Hippocampal formation (tissue), 2 donors: Measurements from ENCODE around the gene TRIM63.

ENCODE experiments used
- DNase-seq, 2 donors: peaks; one replicate each; lab custom pipeline; 2025; lab: John Stamatoyannopoulos, UW

The TRIM63 gene

DNA sequence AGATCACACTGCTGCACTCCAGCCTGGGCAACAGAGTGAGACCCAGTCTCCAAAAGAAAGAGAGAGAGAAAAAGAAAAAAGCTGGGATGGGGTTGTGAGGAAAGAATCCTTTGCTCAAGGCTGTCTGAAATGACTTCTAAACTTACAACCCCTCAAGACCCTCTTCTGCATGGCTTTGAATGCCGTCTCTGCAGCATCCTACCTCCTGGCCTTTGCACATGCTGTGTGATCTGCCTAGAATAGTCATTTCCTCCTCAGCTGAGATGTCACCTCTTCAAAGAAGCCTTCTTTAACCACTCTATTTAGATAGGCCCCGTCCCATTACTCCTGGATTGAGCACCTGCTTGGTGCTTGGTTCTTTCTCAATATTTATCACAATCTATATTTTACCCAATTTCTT lies 17.4 kb upstream of the TRIM63 start:
- no peak for DNase-seq

GRCh38 chr1:26084091-26084561 lies 16.7 kb upstream of the TRIM63 start:
- no peak for DNase-seq

DNA sequence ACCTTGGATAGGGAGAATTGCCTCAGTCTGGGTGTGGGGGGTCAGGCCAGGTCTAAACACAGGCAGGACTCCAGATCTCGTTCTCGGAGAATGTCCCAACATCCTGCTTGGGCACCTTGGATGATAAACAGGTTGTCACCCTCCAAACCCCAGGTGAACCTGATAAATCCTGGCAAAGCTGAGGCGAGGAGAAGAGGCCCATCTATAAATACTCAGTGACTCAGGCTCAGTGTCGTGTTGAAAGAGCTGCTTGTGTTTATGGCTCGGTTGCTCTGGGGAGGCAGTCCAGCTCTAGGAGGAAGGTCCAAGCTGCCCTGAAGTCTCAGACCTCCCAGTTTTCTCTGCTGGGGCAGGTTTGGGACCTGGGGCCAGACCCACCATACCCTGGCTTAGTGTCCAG lies 15.8 kb upstream of the TRIM63 start:
- DNase-seq = no peak

DNA sequence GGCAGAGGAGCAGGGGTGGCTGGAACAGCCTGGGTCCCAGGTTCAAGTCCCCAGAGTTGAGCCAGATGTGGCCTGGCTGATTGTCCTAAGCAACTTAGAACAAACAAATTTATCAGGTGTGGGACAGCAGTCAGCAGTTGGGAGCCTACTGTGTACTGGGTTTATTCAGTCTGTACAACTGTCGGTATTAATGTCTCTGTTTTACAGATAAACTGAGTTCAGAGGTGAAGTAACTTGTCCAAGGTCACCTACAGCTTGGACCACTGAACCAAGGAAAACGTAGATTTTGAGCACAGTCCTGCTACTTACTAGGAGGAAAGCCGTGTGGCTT lies 14.6 kb upstream of the TRIM63 start:
- no peak for DNase-seq

DNA sequence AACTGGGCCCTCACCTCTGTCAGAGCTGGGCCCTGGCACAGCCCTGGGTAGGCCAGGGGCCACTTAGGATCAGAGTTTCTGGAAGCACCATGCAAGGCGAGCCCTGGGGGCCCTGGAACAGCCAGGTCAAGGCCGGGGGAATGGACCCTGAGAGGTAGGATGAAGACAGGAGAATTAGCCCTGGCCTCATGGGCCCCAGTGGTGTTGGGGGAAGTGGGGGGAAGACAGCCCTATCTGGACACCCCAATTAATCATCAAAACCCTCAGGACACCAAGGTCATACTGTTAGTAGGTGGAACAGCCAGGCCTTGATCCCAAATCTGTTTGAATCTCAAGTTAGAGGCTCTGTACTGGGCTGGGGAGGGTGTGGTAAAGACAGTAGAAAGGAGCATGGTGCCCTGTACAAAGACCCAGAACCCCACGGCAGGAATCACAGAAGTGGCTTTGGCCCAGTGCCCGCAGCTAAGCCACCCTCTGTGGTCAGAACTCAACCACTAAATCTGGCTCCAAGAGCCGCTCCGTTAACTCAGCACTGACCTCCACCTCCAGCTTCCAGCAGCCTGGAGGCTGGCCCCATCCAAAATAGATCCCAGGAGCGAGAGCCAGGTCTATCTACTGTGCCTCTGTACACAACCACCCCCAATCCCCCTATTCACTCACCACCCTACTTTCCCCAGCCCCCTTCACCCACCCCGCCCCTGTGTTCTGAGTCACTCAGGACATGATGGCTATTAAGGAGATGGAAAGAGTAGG lies 14.0 kb upstream of the TRIM63 start:
- no peak for DNase-seq

GRCh38 chr1:26079960-26080814 lies 12.8 kb upstream of the TRIM63 start:
- no peak for DNase-seq

DNA sequence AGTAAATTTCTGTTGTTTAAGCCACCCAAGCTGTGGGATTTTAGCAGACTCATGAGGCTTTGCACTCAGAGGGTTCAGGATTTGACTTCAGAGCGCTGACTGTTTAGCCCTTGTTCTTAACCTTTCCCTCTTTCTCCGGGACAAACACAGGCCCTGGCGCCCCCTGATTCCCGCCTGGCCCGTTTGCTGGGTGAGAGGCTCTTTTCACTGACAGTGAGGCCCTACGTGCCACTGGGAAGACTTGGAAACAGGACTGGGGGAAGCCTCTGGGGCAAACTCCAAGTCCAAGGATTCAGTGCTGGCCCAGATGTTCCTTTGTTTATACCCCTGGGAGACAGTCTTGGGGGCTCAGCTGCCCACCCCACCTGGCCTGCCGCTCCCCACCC lies 11.7 kb upstream of the TRIM63 start:
- DNase-seq = no peak

DNA sequence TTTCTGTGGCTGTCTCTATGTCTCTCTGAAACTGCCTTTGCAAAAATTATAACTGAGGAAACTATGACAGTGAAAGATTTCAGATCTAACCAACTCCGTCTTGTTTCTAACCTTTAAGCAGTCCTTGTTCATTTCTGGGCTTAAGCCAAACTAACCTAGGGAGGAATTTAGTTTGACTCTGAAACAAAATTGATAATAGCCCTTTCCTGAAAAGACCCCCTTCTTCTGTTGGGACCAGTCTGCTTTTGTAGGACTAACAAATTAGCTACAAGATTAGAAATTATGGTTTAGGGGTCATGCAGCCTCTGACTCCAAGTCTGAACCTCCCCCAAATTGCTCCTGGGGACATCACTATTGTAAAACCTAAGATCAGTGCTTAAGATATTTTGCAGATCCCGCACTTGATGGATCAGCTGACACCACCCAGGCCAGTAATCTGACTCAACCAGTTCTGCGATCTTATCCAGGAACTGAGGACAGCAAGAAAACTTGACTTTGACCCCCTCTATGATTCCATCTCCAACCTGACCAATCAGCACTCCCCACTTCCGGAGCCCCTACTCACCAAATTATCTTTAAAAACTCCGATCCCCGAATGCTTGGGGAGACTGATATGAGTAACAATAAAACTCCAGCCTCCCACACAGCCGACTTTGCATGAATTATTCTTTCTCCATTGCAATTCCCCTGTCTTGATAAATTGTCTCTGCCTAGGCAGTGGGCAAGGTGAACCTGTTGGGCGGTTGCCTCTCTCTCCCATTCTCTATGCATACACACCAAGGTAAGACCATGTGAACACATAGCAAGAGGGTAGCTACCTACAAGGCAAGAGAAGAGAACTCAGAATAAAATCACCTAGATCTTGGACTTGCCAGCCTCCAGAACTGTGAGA lies 11.1 kb upstream of the TRIM63 start:
- no peak for DNase-seq

DNA sequence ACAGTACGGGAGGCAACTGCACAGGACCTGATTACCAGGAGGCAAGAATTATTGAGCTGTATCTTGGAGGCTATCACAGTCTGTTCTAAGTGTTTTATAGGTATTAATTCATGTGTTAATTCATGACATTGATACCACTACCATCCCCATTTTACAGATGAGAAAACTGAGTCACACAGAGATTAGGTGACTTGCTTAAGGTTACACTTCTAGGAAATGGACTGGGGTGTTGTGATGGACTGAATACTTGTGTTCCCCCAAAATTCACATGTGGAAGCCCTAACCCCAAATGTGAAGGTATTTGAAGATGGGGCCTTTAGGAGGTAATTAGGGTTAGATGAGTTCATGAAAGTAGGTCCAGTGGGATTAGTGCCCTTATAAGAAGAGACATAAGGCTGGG lies 10.1 kb upstream of the TRIM63 start:
- no peak for DNase-seq

GRCh38 chr1:26075421-26076144 lies 8.2 kb upstream of the TRIM63 start:
- no peak for DNase-seq

DNA sequence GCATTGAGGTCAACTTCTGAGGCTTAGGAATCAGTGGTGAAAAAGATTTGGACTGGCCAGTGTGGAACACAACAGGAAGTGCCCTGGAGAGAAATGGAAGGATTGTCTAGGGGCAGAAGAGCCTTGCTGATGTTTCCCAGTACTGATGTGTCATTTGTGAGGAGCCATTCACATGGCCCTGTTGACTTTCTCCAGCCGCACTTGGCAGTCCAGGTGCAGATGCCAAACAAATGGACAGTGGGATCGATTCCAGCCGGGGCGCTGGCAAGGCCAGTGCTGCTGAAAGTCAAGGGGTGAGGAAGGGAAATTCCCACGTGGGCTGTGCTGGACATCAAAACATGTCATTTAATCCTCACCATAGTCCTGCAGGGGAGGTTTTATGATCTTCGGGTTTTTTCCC lies 4.9 kb upstream of the TRIM63 start:
- DNase-seq = no peak

DNA sequence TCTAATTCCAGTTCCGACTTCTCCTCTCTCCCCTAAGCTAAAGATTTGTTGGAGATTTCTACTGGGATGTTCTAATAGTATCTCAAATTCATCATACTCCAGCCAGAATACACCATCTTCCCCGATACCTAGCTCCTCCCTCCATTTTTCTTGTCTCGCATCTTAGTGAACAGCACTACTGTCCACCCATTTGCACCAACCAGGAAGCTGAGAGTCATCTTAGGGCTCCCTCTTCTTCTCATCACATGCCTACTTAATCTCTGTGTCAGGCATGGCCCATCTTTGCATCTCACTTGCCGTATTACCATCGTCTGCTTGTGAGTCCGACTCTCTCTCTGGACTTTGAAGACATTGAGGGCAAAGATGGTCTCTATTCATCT lies 3.5 kb upstream of the TRIM63 start:
- DNase-seq = no peak

DNA sequence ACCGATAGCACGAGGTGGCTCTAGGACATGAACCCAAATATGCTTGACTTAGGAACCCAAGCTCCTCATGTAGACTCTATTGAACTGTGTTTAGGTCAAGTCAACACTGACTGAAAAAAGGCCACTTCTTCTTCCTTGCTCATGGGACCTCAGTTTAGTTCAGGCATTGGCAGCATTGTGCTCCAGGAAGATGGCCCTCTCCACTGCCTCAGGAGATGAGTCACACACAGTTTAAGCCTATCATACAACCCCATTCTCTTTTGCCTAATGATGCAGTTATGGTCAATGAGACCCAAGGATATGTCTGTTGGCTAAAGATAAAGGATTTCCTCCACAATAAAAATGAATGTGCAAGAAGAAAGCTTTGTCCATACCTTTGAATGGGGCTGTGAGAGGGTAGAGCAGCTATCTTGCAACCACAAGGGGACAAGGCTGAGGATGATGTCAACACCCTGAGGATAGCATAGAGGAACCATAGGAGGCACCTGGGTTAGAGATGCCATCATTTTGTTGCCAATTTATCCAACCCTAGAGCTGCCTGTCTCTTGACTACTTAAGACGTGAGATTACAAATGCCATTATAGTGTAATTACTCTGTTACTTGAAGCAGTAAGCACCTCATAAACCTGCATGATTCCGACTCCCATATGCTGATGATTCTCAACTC lies 3.0 kb upstream of the TRIM63 start:
- no peak for DNase-seq

DNA sequence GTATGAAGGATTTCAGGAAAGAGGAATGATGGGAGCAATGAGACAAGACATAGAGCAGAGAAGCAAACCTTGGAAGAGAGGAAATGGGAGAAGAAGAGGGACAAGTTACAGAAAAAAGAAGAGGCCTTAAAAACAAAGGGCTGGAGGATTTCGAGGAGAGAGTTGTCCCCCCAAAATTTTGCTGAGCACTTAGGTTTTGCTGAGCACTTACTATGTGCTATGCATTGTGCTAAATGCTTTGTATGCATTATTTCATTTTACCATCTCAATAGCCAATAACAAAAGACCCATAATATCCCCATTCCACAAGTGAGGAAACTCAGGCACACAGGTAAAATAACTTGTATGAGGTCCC lies 2.5 kb upstream of the TRIM63 start:
- DNase-seq = no peak

DNA sequence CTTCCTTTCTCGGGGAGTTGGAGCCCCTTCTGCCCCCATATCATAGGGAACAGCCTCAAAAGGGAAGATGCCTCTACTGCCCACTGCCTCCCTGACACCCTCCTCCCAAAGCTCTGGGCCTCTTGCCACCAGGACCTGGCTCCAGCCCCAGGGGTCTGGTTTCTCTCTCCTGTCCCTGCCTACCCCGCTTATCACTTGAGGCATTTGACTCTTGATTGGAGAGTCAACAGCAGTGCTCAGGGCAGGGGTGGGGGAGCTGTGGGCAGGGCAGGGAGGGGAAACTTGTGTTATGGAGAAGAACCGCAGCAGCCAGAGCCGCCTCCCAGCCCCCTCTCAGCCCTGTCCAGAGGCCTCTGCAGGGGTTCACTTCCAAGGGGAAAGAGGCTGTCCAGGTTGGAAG lies 573 bp downstream of the TRIM63 start:
- no peak for DNase-seq

DNA sequence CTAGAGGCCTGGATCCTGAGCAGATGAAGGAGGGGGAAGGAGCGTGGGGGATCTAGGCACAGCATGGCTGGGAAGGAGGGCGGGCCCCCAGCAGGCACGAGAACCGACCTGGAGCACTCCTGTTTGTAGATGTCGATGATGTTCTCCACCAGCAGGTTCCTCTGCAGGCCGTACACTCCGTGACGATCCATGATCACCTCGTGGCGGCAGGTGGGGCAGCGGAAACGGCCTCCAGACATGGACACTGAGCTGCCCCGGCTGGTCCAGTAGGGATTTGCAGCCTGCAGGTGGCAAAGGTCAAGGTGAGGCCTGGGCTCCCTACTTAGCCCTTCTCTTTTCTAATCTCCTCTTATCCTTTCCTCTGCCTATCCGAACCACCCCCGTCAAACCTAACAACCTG lies 1.3 kb downstream of the TRIM63 start:
- DNase-seq = no peak

- no peak for DNase-seq
These were observed 2.9 kb downstream of the TRIM63 start for GRCh38 chr1:26064553-26064952.

GRCh38 chr1:26060832-26061574 lies 6.4 kb downstream of the TRIM63 start:
- no peak for DNase-seq

DNA sequence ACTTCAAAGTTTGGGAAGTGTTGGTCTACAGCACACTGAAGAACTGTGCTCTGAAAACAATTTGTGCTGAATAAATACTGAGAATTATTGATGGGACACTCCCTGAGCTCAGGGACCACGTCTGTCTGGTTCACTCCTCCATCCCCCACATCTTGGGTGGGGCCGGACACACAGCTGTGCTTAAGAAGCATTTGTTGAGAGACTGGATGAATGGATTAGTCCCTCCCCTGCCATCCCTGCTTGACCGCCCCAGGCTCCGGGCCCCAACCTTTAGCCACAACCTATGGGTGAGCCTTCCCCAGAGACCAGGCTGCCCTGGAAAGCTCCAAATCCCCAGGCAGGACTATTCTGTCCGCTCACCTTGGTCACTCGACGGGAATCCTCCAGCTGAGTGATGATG lies 7.5 kb downstream of the TRIM63 start:
- no peak for DNase-seq

- DNase-seq = no peak
These were observed 9.3 kb downstream of the TRIM63 start for GRCh38 chr1:26058052-26058595.
